ENCODE results near the gene LIN7C. TPM values are rescaled to one million over a fixed set of nuclear protein-coding genes. Genes with fewer than 3 reads are reported as not detected.

LIN7C gene
- total and polyA plus RNA-seq, 5 experiments from 2014 or later, result 10.9 to 33.6 (median 13.6) TPM

DNA sequence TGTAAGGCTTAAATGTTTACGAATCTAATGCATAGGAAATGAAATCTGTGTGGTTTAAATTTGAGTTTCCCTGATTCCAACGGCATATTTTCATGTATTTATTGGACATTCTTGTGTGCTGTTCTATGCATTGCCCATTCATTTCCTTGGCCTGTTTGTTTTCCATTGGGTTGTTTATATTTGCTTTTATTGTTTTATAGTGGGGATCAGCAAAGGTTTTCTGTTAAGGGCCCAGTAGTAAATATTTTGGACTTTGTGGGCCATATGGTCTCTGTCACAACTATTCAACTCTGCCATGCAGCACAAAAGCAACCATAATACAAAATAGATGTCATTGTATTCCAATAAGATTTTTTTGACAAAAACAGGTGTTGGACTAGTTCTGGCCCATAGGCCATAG lies 28.7 kb downstream of the LIN7C start:
- Mint-ChIP-seq H3K27ac (no peak overlapping the region), H3K9me3 (no peaks in the 10 kb centered on the region), H3K36me3 (no peaks in the 10 kb centered on the region), H3K4me1 (peaks cover 3 to 8% (median 6%) of the 10 kb centered on the region in 4 donors), H3K27me3 (peaks cover 0 to 1% (median 0%) of the 10 kb centered on the region in 5 donors), H3K4me3 (no peak overlapping the region)
- POLR2A ChIA-PET, result no interaction called here
- no peak for ATAC-seq
- no peak for DNase-seq

DNA sequence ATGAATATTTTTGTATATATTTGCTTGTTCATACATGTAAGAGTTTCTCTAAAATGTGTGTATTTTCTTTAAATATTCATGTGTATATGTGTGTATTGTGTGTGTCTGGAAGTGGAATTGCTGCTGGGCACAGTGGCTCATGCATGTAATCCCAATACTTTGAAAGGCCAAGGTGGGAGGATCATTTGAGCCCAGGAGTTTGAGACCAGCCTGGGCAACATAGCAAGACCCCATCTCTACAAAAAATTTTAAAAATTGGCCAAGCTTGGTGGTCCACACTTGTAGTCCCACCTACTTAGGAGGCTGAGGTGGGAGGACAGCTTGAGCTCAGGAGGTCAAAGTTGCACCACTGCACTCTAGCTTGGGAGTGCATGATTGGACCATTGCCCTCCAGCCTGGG lies 29.3 kb downstream of the LIN7C start:
- H3K4me1 Mint-ChIP-seq, result peaks cover 4 to 13% (median 9%) of the 10 kb centered on the region in 4 donors

DNA sequence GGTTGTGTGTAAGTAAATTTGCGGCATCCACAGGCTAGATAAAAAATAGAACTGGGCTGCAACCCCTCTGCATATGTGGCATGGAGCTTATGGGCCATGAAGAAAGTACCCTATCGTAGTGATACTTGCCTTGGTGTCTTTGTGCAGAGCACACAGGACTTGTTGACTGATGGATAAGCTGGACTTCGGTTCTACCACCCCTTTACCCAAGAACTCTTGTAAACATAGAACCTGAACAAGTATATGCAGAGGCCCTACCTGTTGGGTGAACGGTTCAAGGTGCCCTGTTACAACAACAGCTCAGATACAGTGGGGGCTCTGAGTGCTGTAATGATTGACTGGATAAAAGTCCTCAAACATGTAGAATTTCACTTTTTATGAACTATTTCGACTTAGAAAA lies 30.9 kb downstream of the LIN7C start:
- H3K27ac Mint-ChIP-seq, result no peak overlapping the region
- DNase-seq (no peak), ATAC-seq (no peak)
- H3K36me3 Mint-ChIP-seq, result no peaks in the 10 kb centered on the region
- H3K27me3 Mint-ChIP-seq, result peaks cover 0 to 8% (median 4%) of the 10 kb centered on the region in 5 donors
- H3K4me3 Mint-ChIP-seq, result no peak overlapping the region
- peaks cover 9 to 22% (median 18%) of the 10 kb centered on the region in 4 donors for H3K4me1 Mint-ChIP-seq
- POLR2A ChIA-PET, result no interaction called here
- no peaks in the 10 kb centered on the region for H3K9me3 Mint-ChIP-seq

More for the DNA sequence above, 29.3 kb downstream of the LIN7C start:
- H3K27me3 Mint-ChIP-seq, result peaks cover 0 to 3% (median 0%) of the 10 kb centered on the region in 5 donors
- no peak for ATAC-seq
- no peak overlapping the region for H3K4me3 Mint-ChIP-seq
- DNase-seq, result no peak
- no peaks in the 10 kb centered on the region for H3K36me3 Mint-ChIP-seq
- POLR2A ChIA-PET, result no interaction called here
- no peak overlapping the region for H3K27ac Mint-ChIP-seq
- no peaks in the 10 kb centered on the region for H3K9me3 Mint-ChIP-seq

GRCh38 chr11:27473017-27473406 lies 33.6 kb downstream of the LIN7C start:
- Mint-ChIP-seq H3K9me3 (no peaks in the 10 kb centered on the region), H3K4me3 (peak overlapping the region; percentile 94 to 99 (median 97)), H3K36me3 (no peaks in the 10 kb centered on the region), H3K27ac (peak overlapping the region in 5 of 10 donors; percentile 27 to 63 (median 58)), H3K27me3 (peaks cover 0 to 12% (median 4%) of the 10 kb centered on the region in 5 donors), H3K4me1 (peaks cover 9 to 22% (median 20%) of the 10 kb centered on the region in 4 donors)
- POLR2A ChIA-PET, result interaction anchor here (1.2 kb wide), 1 partner anchor 32 kb away, joined by 4 read pairs; no protein-coding TSS in a partner anchor
- no peak for ATAC-seq
- peak in 1 of 10 donors; percentile 8 for DNase-seq

DNA sequence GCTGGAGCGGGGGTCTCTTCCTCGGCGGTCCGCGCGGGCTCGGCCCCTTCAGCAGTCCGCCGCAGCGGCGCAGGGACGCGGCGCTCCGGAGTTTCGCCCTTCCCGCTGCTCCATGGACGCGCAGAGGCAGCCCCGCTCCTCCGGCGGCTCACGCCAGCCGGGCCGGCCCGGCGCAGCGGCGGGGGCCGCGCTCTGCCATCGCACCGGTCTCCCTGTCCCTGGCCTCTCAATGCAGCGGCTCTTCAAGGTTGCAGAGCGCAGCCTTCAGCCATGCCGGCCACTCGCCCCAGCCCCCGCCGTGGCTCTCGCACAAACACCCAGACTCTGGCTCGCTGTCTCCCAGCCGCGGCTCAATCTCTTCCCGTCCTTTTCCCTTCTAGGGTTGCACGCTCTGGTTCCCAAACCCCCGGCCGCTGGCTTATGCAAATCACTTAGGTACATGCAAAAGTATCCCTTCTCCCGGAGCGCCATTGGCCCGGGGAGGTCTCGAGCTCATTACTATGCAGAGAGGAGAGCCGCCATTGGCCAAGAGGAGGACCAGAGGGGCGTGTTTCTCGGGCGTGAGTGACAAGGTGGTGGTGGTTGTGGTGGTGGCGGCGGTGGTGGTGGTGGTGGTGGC lies 34.1 kb downstream of the LIN7C start, which contains the start of gene LGR4:
Gene LGR4 (minus strand): TSS at position 393 of the 619 bp plus-strand sequence. CDS start 488 bp downstream, outside the sequence.
- peaks cover 0 to 12% (median 4%) of the 10 kb centered on the region in 5 donors for H3K27me3 Mint-ChIP-seq
- peak; percentile 45 to 84 (median 70) for DNase-seq
- ATAC-seq, result peak; percentile 86 to 94
- H3K4me1 Mint-ChIP-seq, result peaks cover 9 to 22% (median 20%) of the 10 kb centered on the region in 4 donors
- H3K9me3 Mint-ChIP-seq, result no peaks in the 10 kb centered on the region
- H3K4me3 Mint-ChIP-seq, result peak within 1 kb of the TSS; percentile 94 to 99 (median 97)
- no peaks in the 10 kb centered on the region for H3K36me3 Mint-ChIP-seq
- POLR2A ChIA-PET, result interaction anchor here (1.2 kb wide), 1 partner anchor 33 kb away, joined by 4 read pairs; no protein-coding TSS in a partner anchor
- peak within 1 kb of the TSS; percentile 52 to 92 (median 74) for H3K27ac Mint-ChIP-seq

GRCh38 chr11:27471589-27472397 lies 34.8 kb downstream of the LIN7C start:
- Mint-ChIP-seq H3K4me1 (peaks cover 9 to 22% (median 20%) of the 10 kb centered on the region in 4 donors), H3K9me3 (no peaks in the 10 kb centered on the region), H3K4me3 (peak overlapping the region; percentile 84 to 96 (median 90)), H3K27me3 (peaks cover 0 to 12% (median 6%) of the 10 kb centered on the region in 5 donors), H3K27ac (peak overlapping the region in 8 of 10 donors; percentile 13 to 84 (median 50)), H3K36me3 (no peaks in the 10 kb centered on the region)
- ATAC-seq (peak; percentile 56 to 67), DNase-seq (peak in 8 of 10 donors; percentile 1 to 63 (median 28))
- POLR2A ChIA-PET, result interaction anchor here (1.2 kb wide), 1 partner anchor 34 kb away, joined by 4 read pairs; no protein-coding TSS in a partner anchor

DNA sequence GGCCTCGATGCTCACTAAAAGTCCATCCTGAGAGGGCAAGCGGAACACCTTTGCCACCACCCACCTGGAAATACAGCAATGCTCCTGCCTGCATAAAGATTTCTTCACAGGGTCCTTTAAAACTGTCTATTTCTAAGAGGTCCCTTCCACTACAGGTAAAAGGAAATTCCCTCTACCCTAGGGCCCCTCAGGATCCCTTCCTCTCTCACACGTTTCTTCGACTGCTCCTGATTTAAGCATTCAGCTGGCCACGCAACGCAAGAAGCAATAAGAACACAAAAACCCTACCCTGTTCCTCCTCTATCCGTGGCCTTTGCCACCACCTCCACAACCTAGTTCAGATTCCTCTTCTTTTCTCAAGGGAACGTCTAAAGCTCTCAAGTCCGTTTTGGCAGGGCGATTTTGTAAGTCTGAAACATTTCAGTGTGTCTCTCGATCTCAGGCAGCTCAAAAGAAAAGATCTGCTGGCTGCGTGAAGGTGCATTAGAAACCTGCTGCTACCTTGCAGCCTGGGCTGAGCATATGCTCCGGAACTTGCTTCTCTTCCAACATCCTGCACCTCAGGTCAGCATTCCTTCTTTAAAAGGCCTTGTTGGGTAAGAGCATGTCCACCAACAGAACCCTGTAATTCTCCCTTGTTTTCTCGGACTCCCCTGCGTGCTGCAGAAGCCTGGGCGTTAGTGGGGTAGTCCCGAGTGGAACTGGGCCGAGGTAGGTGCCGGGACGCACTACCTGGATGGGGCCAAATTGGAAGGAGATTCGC lies 35.6 kb downstream of the LIN7C start:
- POLR2A ChIA-PET, result no interaction called here
- peaks cover 0 to 12% (median 6%) of the 10 kb centered on the region in 5 donors for H3K27me3 Mint-ChIP-seq
- no peaks in the 10 kb centered on the region for H3K36me3 Mint-ChIP-seq
- no peak for ATAC-seq
- peaks cover 9 to 22% (median 20%) of the 10 kb centered on the region in 4 donors for H3K4me1 Mint-ChIP-seq
- H3K27ac Mint-ChIP-seq, result peak overlapping the region in 6 of 10 donors; percentile 2 to 72 (median 26)
- H3K9me3 Mint-ChIP-seq, result no peaks in the 10 kb centered on the region
- DNase-seq, result peak in 1 of 10 donors; percentile 9
- peak overlapping the region; percentile 84 to 96 (median 90) for H3K4me3 Mint-ChIP-seq

DNA sequence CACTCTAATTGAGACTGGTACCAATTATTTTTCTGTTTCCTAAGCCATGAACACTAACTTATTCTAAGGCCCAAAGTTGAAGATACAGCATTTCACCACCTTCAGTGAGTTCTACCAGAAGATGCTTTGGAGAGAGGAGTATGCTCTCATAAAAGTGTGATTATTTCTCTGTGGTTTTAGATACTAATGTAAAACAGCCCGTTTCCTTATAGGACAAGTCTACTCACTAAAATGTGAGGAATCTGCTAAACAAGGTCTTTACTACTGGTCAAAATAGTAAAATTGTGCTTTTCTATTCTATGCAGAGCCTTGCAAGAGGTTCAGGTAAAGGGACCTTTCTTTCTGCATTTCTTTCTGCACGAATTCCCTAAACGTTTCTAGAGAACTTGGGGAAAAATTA lies 36.4 kb downstream of the LIN7C start:
- peak overlapping the region in 4 of 10 donors; percentile 5 to 87 (median 16) for H3K4me3 Mint-ChIP-seq

GRCh38 chr11:27468995-27469695 lies 37.4 kb downstream of the LIN7C start:
- peaks cover 9 to 22% (median 20%) of the 10 kb centered on the region in 4 donors for H3K4me1 Mint-ChIP-seq
- peak overlapping the region in 1 of 10 donors; percentile 29 for H3K4me3 Mint-ChIP-seq
- H3K36me3 Mint-ChIP-seq, result no peaks in the 10 kb centered on the region
- POLR2A ChIA-PET, result no interaction called here
- no peaks in the 10 kb centered on the region for H3K9me3 Mint-ChIP-seq
- ATAC-seq (no peak), DNase-seq (no peak)
- no peak overlapping the region for H3K27ac Mint-ChIP-seq
- peaks cover 0 to 14% (median 6%) of the 10 kb centered on the region in 5 donors for H3K27me3 Mint-ChIP-seq

More for the DNA sequence above, 36.4 kb downstream of the LIN7C start:
- peaks cover 9 to 22% (median 20%) of the 10 kb centered on the region in 4 donors for H3K4me1 Mint-ChIP-seq
- no peaks in the 10 kb centered on the region for H3K36me3 Mint-ChIP-seq
- DNase-seq (no peak), ATAC-seq (no peak)
- POLR2A ChIA-PET, result no interaction called here
- H3K27ac Mint-ChIP-seq, result no peak overlapping the region
- H3K27me3 Mint-ChIP-seq, result peaks cover 0 to 12% (median 6%) of the 10 kb centered on the region in 5 donors
- H3K9me3 Mint-ChIP-seq, result no peaks in the 10 kb centered on the region

DNA sequence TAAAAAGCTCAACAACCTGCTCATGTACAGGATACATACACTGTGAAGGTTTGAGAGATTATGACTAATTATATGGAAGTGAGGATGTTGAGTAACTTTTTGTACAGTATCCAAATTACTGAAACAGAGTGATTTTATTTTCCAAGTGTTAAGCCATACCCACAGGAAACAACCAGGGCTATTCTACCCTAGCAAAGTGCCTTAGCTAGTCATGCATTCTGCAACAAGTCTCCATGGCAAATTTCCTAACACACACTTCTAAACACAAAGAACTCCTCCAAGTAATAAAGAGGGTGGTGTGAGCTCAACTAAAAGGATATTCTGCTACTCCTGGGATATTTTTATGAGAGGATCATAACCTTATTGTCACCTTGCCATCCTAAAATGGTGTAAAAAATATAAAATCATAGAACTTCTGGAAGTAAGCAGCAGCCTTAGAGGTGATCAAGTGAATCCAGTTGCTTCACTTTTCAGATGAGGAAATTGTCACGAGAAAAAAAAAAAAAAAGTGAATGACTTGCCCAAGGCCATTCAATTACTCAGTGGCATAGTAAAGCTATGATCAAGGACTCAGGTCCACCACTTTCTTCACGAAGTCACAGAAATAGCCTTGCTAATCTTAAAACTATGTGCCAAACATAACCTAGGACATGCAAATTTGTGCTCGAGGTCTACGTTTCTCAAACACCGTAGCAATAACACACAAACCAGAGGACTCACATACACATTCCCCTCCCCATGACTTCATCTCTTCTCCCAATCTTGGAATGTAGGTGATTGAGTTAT lies 38.2 kb downstream of the LIN7C start:
- no peak for ATAC-seq
- POLR2A ChIA-PET, result interaction anchor here (0.7 kb wide), 1 partner anchor 69 kb away, joined by 3 read pairs; no protein-coding TSS in a partner anchor
- Mint-ChIP-seq H3K27me3 (peaks cover 0 to 18% (median 6%) of the 10 kb centered on the region in 5 donors), H3K4me1 (peaks cover 9 to 20% (median 18%) of the 10 kb centered on the region in 4 donors), H3K4me3 (no peak overlapping the region), H3K27ac (no peak overlapping the region), H3K9me3 (no peaks in the 10 kb centered on the region), H3K36me3 (no peaks in the 10 kb centered on the region)
- no peak for DNase-seq

Measured in naive thymus-derived CD8-positive, alpha-beta T cell (primary cell).